Thyroid gland (tissue), 4 donors: ENCODE results near the gene SETD2.
"Not testable (repeated sequence)": the region's sequence is repeated elsewhere in the genome, so short reads cannot be mapped to it uniquely, and the experiment has no call there.

Experiments
- POLR2A ChIP-seq, 2 donors: fragments of 450-650 bp; IDR thresholded peaks; one replicate each; pipeline ENCODE4 v1.6.1; 2017; ENCODE audit warnings: antibody characterized with exemption in 2 of 2, mild to moderate bottlenecking in 2 of 2, moderate library complexity in 1 of 2
- TF ChIP-seq, protein P1 (sequence below), 6 experiments: fragments of 200-600 bp in 3 of 6; fragments of 450-650 bp in 3 of 6; sonication (generic) in 3 of 6; IDR thresholded peaks; one replicate each; pipeline ENCODE4 v1.5.1; 2016 to 2019; ENCODE audit warnings: antibody characterized with exemption in 6 of 6, mild to moderate bottlenecking in 2 of 6, inconsistent platforms in 1 of 6, moderate library complexity in 1 of 6

DNA sequence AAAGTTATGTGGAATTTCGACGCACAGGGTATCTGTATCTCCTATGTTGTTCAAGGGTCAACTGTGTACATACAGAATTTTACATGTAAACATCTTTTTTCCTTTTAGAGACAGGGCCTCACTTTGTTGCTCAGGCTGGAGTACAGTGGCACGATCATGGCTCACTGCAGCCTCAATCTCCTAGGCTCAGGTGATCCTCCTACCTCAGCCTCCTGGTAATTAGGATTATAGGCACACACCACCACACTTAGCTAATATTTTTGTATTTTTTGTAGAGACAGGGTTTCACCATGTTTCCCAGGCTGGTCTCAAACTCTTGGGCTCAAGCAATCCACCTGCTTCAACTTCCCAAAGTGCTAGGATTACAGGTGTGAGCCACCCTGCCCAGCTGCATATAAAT, 97.7 kb downstream of the SETD2 start:
- TF ChIP-seq, protein P1, sequence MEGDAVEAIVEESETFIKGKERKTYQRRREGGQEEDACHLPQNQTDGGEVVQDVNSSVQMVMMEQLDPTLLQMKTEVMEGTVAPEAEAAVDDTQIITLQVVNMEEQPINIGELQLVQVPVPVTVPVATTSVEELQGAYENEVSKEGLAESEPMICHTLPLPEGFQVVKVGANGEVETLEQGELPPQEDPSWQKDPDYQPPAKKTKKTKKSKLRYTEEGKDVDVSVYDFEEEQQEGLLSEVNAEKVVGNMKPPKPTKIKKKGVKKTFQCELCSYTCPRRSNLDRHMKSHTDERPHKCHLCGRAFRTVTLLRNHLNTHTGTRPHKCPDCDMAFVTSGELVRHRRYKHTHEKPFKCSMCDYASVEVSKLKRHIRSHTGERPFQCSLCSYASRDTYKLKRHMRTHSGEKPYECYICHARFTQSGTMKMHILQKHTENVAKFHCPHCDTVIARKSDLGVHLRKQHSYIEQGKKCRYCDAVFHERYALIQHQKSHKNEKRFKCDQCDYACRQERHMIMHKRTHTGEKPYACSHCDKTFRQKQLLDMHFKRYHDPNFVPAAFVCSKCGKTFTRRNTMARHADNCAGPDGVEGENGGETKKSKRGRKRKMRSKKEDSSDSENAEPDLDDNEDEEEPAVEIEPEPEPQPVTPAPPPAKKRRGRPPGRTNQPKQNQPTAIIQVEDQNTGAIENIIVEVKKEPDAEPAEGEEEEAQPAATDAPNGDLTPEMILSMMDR (IDR thresholded peaks at IDR 0.05): not testable (repeated sequence)
- TF ChIP-seq POLR2A (IDR thresholded peaks at IDR 0.05): not testable (repeated sequence)
